ENCODE results near the gene DENND1A. TPM values are rescaled to one million over a fixed set of nuclear protein-coding genes. Genes with fewer than 3 reads are reported as not detected.

The DENND1A gene
- total RNA-seq, 4 donors from 2014 or later, result 17.6 to 33.8 (median 22.9) TPM

DNA sequence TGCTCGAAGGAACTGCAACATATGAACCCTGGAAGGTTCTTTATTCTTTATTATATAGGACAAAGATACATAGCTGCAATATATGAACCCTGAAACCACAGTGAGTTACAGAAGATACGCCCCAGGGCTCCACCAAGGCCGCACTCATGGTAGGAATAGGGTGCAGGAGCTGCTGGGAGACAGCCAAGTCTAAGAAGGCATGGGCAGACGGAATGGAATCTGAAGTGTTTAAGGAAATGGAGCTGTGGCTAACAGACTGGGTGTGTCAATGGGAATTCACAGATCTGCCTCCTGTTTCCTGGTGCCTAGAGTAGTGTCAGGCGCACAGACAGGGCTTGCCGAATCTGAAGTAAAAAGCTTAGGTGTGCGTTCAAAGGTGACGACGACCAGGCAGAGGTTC, 286.4 kb downstream of the DENND1A start:
- TF ChIP-seq, protein P1, sequence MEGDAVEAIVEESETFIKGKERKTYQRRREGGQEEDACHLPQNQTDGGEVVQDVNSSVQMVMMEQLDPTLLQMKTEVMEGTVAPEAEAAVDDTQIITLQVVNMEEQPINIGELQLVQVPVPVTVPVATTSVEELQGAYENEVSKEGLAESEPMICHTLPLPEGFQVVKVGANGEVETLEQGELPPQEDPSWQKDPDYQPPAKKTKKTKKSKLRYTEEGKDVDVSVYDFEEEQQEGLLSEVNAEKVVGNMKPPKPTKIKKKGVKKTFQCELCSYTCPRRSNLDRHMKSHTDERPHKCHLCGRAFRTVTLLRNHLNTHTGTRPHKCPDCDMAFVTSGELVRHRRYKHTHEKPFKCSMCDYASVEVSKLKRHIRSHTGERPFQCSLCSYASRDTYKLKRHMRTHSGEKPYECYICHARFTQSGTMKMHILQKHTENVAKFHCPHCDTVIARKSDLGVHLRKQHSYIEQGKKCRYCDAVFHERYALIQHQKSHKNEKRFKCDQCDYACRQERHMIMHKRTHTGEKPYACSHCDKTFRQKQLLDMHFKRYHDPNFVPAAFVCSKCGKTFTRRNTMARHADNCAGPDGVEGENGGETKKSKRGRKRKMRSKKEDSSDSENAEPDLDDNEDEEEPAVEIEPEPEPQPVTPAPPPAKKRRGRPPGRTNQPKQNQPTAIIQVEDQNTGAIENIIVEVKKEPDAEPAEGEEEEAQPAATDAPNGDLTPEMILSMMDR (IDR thresholded peaks at IDR 0.05; ENCODE audit: low read depth), result no peak

DNA sequence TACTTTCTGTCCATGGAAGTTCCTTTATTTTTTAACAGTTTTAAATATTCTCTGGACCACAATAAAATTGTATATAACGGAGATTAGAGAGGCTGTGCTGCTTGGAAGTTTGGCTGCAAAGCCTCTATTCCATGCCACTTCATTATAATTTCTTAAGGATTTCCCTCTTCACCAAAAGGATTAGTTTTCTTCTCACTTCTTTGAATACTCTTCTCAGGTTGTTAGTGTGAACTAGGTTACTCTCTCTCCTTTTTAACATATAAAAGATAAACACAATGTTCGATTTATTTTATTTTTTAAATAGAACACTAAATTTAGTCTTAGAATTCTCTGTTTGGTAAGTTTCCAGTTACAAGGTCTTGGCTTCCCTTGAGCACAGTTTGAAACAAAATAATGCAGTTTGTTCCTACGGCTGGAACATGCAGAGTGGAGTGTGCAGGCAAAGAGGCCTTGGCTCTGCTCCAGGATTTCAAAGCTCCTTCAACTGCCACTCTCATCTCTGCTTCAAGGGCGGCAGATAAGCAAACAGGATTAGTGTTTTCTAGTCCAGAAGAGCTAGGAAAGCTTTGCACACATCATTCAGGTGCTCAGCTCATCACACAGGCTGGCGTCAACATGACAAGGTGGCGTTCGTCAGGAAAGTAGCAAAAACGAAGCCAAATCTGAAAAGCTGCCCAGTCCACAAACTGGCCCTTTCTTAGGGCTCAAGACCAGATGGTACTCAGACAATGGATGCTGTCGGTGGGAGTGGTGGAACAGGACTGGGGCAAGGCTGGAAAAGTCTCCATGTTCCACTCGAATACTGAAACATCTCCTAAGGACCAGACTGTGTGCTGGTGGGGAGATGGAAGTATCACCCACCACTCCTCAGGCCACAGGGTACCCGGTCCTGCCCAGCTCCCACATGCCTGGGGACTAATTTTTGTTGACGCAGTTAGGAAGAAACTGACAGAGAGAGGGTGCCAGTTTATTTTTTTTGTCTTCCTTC, 287.3 kb downstream of the DENND1A start:
- TF ChIP-seq, protein P1 (IDR thresholded peaks at IDR 0.05; ENCODE audit: low read depth), result no peak

DNA sequence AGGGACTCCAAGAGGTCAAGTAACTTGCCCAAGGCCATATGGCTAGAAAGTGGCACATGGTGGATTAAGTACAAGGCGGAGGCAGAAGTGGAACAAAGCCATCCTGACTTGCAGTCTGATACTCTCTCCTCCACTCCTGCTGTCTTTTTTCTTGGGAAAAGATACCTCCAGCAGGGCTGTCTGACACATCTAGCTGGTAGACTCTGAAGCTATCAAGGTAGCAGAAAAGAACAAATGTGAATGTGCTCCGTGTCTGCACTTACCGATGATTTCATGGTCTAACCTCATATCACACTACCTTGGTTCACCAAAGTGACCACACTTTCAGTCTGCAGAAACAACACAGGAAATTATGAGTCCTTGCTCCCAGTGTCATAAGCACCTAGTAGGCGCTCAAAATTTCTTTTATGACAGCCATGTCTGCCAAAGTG, 289.1 kb downstream of the DENND1A start:
- TF ChIP-seq, protein P1 (IDR thresholded peaks at IDR 0.05; ENCODE audit: low read depth), result no peak

DNA sequence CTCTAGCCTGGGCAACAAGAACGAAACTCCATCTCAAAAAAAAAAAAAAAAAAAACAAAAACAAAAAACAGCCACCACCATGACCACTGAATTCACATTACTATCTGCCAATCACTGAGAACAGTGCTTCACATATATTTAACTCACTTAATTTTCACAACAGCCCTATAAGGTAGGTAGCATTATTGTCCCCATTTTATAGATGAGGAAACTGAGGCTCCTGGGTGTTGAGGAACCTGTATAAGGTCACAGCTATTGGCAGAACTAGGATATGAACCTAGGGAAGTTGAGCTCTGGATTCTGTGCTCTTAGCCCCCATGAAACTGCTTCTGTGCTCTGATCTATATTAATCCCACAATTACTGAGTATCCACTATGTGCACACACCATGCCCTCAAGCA, 290.2 kb downstream of the DENND1A start:
- TF ChIP-seq, protein P1 (IDR thresholded peaks at IDR 0.05; ENCODE audit: low read depth), result no peak

DNA sequence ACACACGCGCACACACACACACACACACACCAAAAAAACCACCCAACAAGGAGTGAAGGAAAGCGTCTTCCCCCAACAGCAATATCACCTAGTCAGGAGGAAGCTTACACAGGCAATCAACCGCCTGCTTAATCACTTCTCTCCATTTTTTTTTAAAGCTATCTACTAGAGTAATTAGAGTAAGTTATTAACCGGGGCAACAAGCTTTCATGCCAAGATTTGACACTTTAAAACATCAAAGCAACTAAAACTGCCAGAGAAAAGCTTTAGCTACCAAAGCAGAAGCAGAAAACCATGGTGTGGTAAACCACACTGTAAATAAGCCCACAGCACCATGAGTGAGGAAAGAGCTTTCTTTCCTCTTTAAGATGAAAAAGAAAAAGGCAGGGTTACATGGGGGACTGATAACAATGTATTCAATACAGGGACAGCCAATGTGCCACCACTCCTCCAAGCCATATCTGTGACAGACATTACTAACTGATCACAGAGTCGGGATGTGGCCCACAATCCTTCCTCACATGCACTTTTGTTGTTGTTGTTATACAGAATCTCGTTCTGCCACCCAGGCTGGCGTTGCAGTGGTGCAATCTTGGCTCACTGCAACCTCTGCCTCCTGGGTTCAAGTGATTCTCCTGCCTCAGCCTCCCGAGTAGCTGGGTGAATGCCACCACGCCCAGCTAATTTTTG, 291.8 kb downstream of the DENND1A start:
- TF ChIP-seq, protein P1 (IDR thresholded peaks at IDR 0.05; ENCODE audit: low read depth), result no peak

DNA sequence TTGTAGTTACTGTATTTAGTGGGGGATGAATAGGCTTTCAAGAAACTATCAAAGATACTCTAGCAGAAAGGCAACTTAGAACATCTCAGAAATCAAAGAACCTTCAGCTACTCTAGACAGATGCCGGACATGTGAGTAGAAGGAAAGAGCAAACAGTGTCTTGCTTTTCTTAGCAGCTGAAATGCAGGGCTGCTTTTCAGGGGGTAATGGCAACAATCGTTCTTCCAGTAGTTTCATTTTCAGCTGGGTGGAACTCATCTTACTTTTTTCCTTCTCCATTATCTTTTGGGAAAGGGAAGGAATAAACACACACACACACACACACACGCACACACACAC, 292.4 kb downstream of the DENND1A start:
- TF ChIP-seq, protein P1 (IDR thresholded peaks at IDR 0.05; ENCODE audit: low read depth), result no peak

DNA sequence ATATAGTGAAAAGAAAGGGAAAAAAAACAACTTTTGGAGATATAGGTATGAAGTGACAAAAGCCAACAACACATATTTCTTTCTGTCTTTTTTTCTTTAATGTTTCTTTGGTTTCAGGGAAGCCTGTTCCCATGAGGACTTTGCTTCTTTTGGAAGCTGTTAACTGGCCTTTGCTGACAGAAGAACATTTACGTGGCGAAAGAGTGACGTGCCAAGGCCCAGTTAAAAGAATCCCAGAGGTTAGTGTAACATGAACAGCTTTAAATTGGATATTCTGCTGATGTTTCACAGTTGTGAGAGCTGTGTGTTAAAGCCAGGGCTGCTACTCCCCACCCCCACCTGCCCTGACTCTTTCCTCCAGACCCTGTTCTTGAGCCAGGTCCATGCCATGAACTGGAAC, 298.1 kb downstream of the DENND1A start:
- TF ChIP-seq, protein P1 (IDR thresholded peaks at IDR 0.05; ENCODE audit: low read depth), result no peak

Measured in subcutaneous adipose tissue (tissue), 4 donors.